Dermis blood vessel endothelial cell (primary cell): ENCODE measurements around the gene SURF1. TPM values are rescaled to one million over a fixed set of nuclear protein-coding genes. Genes with fewer than 3 reads are reported as not detected.
A peak's percentile ranks its signal among the peaks of the same experiment; 100 is the strongest.
"Not testable (repeated sequence)": the region's sequence is repeated elsewhere in the genome, so short reads cannot be mapped to it uniquely, and the experiment has no call there.

Experiments
- DNase-seq: peaks from one replicate; pipeline ENCODE4 v3.0.0; 2010
- total RNA-seq: library from RNA; depleted of rRNA; stranded (reverse); fragments of >200 nt; gene quantifications from 2 replicates; pipeline ENCODE4 v1.2.3, GENCODE V29; 2014

The SURF1 gene
- total RNA-seq, 1 donor from 2014 or later, result 31.1 TPM

DNA sequence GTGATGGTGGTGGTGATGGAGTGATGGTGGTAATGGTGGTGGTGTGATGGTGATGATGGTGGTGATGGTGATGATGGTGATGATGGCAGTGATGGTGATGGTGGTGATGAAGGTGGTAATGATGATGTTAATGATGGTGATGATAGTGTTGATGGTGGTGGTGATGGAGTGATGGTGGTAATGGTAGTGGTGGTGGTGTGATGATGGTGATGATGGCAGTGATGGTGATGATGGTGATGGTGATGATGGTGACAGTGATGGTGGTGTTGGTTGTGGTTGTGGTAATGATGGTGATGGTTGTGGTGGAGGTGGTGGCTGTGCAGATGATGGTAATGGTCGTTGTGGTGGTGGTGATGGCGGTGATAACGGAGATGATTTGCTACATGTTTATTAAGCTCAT, 27.2 kb upstream of the SURF1 start:
- no peak for DNase-seq

DNA sequence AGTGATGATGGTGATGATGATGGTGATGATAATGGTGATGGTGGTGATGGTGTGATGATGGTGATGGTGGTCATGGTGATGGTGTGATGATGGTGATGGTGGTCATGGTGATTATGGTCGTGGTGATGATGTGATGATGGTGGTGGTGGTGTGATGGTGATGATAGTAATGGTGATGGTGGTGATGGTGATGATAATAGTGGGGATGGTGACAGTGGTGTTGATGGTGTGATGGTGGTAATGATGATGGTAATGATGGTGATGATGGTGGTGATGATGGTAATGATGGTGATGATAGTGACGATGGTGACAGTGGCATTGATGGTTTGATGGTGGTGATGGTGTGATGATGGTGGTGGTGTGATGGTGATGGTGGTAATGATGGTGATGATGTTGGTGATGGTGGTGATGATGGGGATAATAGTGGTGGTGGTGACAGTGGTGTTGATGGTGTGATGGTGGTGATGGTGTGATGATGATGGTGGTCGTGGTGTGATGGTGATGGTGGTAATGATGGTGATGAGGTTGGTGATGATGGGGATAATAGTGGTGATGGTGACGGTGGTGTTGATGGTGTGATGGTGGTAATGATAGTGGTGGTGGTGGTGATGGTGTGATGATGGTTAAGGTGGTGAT, 26.3 kb upstream of the SURF1 start:
- DNase-seq, result no peak

DNA sequence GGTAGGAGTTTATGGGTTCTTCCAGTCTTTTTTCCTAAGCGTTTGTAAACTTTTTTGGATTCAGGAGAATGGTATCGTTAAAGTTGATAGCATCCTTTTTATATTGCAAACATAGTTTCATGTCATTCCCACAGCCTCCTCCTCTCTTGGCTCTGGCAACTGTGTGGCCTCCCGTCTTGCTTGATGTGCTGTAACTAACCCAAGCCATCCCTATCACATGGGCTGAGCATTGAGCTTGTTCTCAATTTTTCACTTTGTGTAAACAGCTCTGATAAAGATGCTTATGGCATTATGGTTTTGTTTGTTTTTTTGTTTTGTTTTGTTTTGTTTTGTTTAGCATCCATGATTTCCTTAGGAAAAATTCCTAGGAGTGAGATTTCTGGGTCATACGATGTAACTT, 24.4 kb upstream of the SURF1 start:
- no peak for DNase-seq

DNA sequence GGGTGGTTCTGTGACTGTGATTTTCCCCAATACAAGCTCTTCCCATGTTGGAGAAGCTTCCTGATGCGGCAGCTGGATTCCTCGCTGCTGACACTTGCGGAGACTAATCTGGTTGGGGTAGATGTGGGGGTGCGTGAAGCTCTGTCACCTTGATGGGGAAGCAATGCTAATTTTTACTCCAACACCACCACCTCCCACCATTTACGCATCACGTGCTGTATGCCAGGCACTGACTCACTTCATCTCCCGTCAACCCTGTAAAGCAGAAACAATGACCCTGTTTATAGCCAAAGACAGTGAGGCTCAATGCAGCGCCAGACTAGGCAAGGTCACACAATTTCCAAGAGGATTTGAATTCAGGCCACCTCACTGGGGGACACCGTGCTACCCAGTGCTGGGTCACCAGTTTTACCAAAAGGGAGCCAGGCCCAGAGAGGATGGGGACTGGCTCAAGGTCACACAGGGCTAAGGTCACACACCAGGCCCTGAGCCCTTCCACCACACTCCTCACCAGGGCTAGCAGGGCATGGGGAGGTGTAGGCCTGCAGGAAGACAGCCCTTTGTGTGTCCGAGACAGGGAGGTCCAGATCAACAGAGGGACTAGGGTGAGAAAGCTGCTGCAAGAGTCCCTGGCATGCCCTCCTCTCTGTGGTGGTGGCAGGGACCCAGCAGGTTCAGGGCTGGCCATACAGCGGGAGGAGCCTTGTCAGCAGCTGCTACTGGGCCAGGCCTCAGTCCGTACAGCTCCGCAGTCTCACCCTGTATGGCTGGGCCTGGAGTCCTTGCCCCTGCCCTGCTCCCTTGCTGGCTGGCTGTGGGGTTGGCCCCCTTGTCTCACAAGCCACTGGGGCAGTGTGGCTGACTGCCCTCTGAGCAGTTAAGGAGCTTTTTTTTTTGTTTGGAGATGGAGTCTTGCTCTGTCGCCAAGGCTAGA, 23.1 kb upstream of the SURF1 start:
- DNase-seq, result peak; percentile 19

DNA sequence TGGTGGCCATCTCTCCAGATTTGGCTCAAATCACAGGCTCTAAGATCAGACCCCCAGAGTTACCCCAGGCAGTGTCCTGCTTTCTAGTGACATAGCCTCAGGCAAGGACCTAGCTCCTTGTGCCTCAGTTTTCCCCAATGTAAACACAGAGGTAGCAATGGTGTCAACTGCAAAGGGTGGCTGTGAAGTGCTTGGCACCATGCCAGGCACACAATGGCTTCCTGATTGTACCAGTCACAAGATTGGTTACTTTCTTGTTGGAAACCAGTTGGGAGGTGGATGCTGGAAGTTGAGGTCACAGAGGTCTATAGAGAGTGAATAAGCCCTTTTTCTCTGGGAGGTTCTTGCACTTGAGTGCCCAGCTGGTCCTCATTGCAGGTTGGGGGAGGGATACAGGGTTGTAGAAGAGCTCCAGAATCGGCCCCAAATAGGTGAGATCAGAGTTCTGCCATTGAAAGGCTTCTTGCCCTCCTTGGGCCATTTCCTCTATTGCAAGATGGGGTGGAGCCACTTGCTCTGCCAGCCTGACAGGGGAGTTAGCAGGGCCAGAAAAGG, 22.2 kb upstream of the SURF1 start:
- DNase-seq, result peak; percentile 13

DNA sequence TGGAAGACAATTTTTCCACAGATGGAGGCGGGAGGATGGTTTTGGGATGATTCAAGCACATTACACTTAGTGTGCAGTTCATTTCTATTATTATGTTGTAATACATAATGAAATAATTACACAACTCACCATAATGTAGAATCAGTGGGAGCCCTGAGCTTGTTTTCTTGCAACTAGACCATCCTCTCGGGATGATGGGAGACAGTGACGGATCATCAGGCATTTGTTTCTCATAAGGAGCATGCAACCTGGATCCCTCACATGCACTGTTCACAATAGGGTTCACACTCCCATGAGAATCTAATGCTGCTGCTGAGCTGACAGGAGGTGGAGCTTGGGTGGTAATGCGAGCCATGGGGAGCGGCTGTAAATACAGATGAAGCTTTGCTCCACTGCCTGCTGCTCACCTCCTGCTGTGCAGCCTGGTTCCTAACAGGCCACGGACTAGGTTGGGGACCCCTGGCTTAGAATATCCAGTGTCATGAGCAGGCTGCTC, 21.5 kb upstream of the SURF1 start:
- no peak for DNase-seq

DNA sequence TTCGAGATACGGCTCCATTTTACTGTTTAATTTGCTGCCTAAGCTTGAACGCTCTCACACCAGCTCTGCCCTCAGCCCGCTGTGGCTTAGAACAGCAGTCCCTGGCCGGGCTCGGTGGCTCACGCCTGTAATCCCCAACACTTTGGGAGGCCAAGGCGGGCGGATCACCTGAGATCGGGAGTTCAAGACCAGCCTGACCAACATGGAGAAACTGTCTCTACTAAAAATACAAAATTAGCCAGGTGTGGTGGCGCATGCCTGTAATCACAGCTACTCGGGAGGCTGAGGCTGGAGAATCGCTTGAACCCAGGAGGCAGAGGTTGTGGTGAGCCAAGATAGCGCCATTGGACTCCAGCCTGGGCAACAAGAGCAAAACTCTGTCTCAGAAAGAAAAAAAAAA, 21.0 kb upstream of the SURF1 start:
- DNase-seq, result not testable (repeated sequence)

DNA sequence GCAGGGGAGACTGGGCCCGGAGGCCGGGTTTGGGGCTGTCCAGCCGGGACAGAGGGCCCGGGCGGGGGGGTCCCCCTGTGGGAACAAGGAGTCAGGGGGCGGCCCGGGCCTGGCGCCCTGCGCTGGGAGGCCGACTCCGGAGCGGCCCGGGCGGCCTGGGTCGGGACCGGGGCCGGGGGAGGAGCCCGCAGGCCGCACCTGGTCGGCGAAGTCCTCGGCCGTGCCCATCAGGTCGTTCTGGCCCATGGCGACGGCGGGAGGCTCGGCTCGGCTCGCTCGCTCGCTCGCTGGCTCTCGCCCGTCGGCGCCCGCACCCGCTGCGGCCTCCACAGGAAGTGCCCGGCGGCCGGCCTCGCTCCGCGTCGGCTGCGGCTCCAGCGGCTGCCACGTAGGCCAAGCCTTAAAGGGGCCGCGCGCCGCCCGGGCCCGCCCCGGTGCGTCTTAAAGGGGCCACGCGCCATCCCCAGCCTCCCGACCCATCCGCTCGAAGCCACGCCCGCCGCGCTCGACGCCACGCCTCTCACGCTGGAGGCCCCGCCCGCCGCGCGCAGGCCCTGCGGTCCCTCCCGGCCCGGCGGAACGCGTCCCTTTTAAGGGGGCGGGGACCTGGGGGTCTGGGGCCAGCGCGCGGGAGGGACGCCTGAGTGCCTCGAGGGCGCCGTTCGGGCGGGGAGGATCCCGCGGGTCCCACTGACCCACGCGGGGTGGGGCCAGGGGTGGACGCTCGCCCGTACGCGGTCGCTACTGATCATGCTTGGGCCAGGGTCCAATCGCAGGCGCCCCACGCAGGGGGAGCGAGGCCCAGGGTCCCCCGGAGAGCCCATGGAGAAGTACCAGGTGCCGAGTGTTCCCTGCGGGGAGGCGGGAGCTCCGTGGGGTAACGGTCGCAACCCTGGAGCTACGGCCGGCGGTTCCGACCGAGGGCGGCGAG, 19.7 kb upstream of the SURF1 start, which contains the start of the genes STKLD1 and SURF4:
Gene STKLD1, plus strand, starts transcription at position 643 of the 931 bp plus-strand sequence. Its CDS starts 108 bp downstream, at position 751.
Gene SURF4, minus strand, starts transcription at position 337 of the 931 bp plus-strand sequence. Its CDS starts 91 bp downstream, at position 246.
- peak; percentile 98 for DNase-seq

DNA sequence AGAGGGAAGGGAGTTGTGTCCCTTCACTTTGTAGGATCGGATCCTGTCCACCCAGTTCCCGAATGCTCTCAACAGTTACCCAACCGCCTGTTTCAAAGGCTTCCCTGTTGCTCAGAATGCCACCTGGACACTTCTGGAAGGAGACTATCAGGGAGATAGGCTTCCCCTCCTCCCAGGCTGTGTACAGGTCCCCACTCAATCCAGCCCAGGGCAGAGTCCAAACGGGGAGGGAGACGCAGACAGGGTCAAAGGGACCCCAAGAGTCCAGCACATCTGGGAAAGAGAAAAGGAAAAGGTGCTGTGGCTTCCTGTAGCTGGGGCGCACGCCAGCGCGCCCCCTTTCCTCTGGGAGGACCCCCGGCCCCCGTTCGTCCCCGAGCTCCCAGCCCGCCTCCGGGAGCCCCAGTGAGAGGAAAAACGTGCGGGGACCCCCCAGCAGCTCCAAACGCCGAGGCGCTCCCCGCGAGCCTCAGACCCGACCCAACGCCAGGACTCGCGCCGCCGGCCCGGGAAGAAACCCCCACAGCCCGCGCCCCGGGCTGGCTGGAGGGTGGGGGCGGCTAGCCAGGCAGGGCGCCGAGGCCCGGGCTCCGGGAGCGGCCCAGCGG, 18.9 kb upstream of the SURF1 start:
- peak; percentile 55 for DNase-seq

DNA sequence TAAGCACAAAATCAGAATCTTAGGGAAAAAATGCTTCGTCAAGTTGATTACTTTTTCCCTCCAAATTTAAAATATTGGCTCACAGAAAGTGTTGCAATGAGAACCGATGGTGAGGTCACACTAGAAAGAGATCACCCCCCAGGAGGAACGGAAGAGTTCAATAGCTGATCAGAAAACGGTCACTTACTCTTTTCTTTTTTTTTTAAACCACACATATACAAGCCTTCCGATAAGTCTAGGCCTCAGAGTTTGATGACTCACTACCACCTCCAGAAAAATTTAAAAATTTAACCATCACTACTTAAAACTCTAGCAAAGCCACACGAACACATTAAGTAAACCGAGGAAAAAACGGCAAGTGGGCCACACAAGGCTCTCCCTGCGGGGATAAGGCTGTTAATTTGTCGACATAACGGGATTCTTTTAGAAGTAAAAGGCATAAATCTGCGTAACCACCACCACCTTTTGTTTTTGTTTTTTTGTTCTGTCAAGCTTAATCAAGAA, 18.4 kb upstream of the SURF1 start:
- DNase-seq, result peak; percentile 44

DNA sequence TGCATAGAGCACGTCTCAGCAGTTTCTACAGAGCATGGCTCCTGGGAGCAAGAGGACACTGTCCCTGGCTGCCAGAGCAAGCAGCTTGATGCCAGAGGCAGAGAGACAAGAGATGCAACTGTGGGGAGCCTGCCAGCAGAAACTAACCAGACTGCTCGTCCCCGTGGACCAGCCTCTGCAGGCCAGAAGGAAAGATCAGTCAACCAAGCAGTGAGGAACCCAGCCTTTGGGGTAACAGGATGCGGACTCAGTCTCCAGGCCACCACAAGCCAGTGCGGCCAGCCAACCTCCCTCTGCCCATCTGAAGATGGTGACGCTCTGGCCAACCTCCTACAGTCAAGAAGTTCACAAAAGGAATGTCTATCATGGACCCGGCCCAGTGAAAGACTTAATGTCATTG, 15.9 kb upstream of the SURF1 start:
- DNase-seq, result no peak

DNA sequence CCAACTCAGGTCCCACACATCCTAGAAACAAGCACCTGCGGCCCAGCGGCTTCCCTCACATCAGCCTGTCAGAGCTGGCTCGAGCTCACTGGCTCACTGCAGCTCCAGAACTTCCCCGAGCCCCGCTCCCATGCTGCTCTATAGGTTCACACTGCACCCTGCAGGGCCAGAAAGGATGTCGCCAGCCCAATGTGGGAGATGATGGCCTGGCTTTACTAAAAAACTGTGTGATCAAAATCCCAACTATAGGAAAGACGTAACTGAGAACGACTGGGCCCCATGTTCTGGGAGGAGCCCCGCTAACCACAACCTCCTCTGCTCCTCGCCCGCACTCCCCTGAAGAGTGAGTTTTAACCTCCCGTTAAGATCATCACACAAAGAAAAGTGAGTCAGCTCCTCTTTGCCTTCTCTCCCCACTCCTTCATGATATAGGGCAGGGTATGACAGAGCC, 15.0 kb upstream of the SURF1 start:
- DNase-seq, result no peak

DNA sequence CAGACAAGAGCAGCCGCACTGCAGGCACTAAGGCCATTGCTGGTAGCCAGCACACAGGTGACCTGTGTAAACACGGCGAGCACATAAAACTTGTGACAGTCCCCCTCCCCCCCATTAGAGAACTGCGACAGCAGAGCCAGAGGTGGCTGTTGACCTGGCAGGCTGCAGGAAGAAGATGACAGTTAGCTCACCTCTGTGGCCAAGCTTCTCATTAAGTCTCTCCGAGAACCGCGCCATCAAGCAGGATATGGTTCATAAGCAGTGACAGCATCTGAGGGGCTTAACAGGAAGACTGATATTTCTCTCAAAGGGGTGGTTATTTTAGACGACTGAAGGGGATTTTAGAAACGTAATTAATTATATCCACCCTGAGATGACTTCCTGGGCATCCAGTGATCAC, 14.4 kb upstream of the SURF1 start:
- DNase-seq, result no peak

DNA sequence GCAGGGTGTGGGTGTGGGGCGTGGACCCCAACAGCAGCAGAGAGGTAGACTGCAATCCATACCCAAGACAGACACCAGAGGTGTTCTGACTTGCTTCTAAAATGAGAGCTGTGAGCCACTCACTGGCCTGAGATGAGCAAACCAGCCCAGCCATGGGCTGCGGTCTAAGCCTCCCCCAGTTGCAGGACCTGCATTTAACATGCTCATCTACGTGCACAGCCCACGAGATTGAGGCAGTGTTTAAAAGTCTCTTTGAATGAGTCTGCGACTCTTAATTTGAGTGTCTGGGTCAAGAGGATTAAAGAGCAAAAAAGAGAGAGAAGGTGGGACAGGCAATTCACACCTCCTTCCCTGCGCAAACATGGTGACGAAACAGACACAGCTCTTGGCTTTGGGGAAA, 13.6 kb upstream of the SURF1 start:
- no peak for DNase-seq

DNA sequence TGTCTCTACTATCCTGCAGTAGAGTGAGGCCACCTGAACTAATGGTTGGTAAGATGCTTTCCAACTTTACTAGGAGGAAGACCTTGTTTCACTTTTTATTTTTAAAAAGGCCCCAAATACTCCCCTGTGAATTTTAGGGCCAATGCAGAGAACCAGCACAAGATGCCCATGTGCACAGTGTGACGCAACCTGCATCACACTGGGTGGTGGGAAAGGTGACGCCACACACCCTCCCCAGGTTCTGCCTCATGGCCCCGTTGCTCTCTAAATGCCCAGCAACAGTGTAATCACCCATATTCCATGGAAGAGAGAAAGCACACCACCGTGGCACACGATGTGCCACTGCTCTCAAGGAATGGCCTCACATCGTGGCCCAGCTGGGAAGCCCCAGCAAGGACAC, 13.1 kb upstream of the SURF1 start:
- DNase-seq, result no peak

DNA sequence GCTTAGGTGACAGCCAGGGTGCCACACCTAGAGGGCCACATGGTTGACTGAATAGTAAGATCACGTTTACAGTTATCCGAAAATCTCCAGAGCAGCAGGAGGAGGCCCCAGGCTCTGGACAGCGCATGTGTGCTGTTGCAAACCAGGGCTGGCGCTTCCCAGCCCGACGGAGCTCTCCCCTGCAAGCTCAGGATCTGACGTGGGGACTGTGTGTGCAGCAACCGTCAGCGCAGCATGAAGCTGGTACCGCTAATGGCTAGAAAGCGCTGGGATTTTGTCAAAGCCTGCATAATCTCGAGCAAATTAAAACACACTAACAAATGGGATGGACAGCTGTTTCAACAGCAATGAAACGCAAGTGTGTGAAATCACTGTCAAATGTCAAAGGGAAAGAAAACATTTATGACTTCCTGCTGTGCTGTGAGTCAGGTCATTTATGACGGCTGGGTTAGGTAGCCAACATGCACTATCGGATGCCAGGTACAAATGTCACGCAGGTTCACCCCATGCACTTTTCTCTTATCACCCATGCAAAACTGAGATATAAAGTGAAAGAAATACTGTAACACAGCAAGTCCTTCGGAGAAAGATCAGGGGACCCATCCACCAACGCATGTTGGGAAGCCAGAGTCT, 12.1 kb upstream of the SURF1 start:
- peak; percentile 52 for DNase-seq

DNA sequence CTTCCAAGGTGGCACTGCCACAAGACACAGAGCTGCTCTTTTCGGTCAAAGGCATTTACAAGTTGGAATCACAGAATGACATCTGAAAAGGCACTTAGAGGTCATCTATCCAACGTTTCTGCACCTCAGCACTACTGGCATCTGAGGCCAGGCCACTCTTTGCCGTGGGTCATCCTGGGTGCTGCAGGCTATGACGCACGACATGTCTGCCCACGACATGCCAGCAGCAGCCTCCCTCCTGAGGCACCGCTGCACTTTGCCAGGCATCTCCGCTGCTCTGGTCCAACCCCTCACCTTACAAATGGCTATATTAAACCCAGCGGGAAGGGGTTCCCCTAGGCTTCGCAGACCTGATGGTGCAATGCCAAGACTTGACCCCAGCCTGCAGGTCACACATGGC, 11.5 kb upstream of the SURF1 start:
- no peak for DNase-seq

DNA sequence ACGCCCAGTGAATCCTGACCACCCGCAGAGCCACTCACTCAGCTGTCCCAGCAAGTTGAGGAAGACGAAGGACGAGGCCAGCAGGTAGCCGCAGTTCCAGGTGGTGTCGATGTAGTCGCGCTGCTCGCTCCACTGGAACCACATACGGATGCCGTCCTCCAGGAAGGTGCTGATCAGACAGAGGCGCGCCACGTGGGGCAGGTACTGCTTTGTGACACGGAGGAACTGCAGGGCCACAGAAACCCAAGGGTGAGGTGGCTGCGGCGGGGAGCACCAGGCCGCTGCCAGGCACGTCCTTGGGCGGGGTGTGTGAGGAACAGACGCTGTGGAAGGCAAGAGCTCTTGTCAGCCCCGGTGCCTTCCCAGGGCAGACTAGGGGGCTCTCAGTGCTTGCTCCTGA, 10.9 kb upstream of the SURF1 start:
- DNase-seq, result no peak

DNA sequence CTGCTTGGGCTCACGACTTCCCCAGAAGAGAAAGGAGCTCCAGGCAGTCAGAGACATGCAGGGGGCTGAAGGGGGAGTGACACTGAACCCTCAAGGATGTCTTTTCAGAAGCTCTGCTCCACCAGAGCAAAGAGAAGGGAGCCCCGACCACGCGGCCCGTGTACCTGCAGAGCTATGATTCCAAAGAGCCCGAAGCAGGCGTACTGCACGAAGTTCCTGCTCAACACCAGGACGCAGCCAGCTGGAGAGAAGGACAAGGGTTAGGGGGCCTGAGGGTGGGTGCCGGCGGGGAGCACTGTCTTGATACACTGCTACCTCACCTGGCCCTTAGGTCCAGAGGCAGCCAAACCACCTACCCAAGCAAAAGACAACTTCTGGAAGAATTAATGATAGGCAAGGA, 10.1 kb upstream of the SURF1 start:
- DNase-seq, result no peak

DNA sequence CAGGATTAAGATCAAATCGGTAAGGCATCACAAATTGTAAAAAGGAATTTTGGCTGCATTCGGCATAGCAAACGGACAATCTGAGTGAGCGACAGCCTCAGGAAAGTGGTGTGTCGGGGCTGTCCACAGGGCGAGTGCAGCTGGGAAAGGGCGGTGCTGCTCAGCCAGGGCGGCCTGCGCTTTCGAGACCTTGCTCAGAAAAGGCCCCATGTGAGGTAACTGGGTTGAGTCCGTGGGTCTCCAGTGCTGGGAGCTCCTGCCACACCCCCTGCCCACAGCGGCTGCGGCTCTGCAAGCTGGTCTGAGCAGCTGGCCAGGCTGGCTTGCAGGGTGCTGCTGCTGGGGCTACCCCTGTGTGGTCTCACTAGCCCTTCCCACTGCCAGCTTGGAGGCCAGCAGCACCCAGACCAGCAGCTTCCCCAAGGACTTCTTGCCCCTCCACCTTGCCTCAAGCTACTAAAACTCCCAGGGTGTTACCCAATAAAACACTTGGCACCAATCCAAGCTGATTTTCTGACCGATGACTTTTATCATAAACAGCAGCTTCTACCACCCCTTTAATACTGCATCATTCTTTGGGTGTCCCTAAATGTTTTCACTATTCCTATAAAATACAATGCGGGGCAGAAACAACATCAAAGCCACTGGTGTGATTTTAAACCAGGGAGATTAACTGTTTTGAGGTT, 6.2 kb upstream of the SURF1 start:
- no peak for DNase-seq
